H1 (cell line): Measurements from ENCODE around the gene NEURL4. TPM values are rescaled to one million over a fixed set of nuclear protein-coding genes. Genes with fewer than 3 reads are reported as not detected.

Experiments used
- CTCF ChIA-PET: fragments of 300-600 bp; sonication (Branson Sonifier 250); formaldehyde crosslinking; loops from one replicate; lab custom pipeline; 2021; ENCODE audit not compliant: partially characterized antibody; lab: Charles Lee
- POLR2A ChIA-PET: fragments of 300-600 bp; sonication (Branson Sonifier 250); formaldehyde crosslinking; loops from one replicate; lab custom pipeline; 2021; ENCODE audit warnings: inconsistent platforms; ENCODE audit not compliant: partially characterized antibody; lab: Charles Lee
- DNase-seq, 2 experiments: peaks; one replicate each; pipeline versions ENCODE4 v3.0.0 to v3.0.0-alpha.2; 2010 to 2022; ENCODE audit warnings: low spot score in 2 of 2, low read depth in 1 of 2, mixed read lengths in 1 of 2
- FAIRE-seq: peaks from 2 replicates; lab custom pipeline; 2011; peaks lifted over from hg19 to GRCh38; lab: Jason Lieb, UNC
- H2AFZ ChIP-seq: 2 replicates; pipeline ENCODE4 v1.8.1; 2012; ENCODE audit warnings: low read length, inconsistent platforms
- H2AK5ac ChIP-seq: 2 replicates; pipeline ENCODE4 v1.6.1; 2013; ENCODE audit warnings: low read depth, low read length
- H2BK120ac ChIP-seq: replicated peaks from 2 replicates; pipeline ENCODE3; 2013; ENCODE audit warnings: low read depth, low read length, inconsistent platforms
- H2BK12ac ChIP-seq: 2 replicates; pipeline ENCODE4 v1.6.1; 2013; ENCODE audit warnings: low read depth, low read length
- H2BK15ac ChIP-seq: 2 replicates; pipeline ENCODE4 v1.6.1; 2013; ENCODE audit warnings: low read length
- H2BK20ac ChIP-seq: 2 replicates; pipeline ENCODE4 v1.6.1; 2013; ENCODE audit warnings: low read length
- H2BK5ac ChIP-seq: 2 replicates; pipeline ENCODE4 v1.6.1; 2013; ENCODE audit warnings: low read depth, low read length
- H3K14ac ChIP-seq: 2 replicates; pipeline ENCODE4 v1.6.1; 2013; ENCODE audit warnings: inconsistent platforms; ENCODE audit not compliant: insufficient read length
- H3K18ac ChIP-seq: 2 replicates; pipeline ENCODE4 v1.6.1; 2013; ENCODE audit warnings: low read length; ENCODE audit errors: extremely low read depth
- H3K23ac ChIP-seq: 2 replicates; pipeline ENCODE4 v1.6.1; 2013; ENCODE audit warnings: inconsistent platforms; ENCODE audit not compliant: insufficient read length
- H3K23me2 ChIP-seq: 2 replicates; pipeline ENCODE4 v1.6.1; 2013; ENCODE audit warnings: low read depth, low read length
- H3K27ac ChIP-seq: 2 replicates; pipeline ENCODE4 v1.6.1; 2011; ENCODE audit warnings: low read depth, low read length, inconsistent platforms
- H3K27me3 ChIP-seq, 4 experiments: replicated peaks in 1 of 4; 1 replicate in 1 of 4; 2 replicates in 3 of 4; pipeline versions ENCODE4 v1.6.1 to v1.8.1; 2011 to 2013; ENCODE audit warnings: low read length in 3 of 4, mild to moderate bottlenecking in 3 of 4, inconsistent platforms in 2 of 4, mixed read lengths in 2 of 4, moderate library complexity in 1 of 4; ENCODE audit not compliant: control insufficient read depth in 3 of 4, insufficient read depth in 3 of 4; ENCODE audit errors: extremely low read depth in 1 of 4
- H3K36me3 ChIP-seq, 4 experiments: 2 replicates each; pipeline versions ENCODE4 v1.6.1 to v1.8.1; 2011 to 2013; ENCODE audit warnings: mild to moderate bottlenecking in 4 of 4, low read length in 3 of 4, moderate library complexity in 2 of 4, control low read depth in 1 of 4, inconsistent platforms in 1 of 4; ENCODE audit not compliant: insufficient read depth in 4 of 4, control insufficient read depth in 2 of 4
- H3K4ac ChIP-seq: replicated peaks from 2 replicates; pipeline ENCODE3; 2013; ENCODE audit warnings: low read length, low read depth, mixed read lengths, inconsistent platforms; ENCODE audit not compliant: insufficient read length
- H3K4me1 ChIP-seq, 4 experiments: replicated peaks in 1 of 4; 1 replicate in 1 of 4; 2 replicates in 3 of 4; pipeline versions ENCODE4 v1.6.1 to v1.8.1; 2011 to 2013; ENCODE audit warnings: low read length in 3 of 4, inconsistent platforms in 2 of 4, mixed read lengths in 1 of 4; ENCODE audit not compliant: insufficient read depth in 4 of 4, control insufficient read depth in 3 of 4
- H3K4me2 ChIP-seq, 2 experiments: 2 replicates each; pipeline versions ENCODE4 v1.6.1 to v1.8.1; 2011 to 2013; ENCODE audit warnings: low read depth in 2 of 2, low read length in 2 of 2, control low read depth in 1 of 2, inconsistent platforms in 1 of 2, mild to moderate bottlenecking in 1 of 2; ENCODE audit not compliant: insufficient read depth in 1 of 2
- H3K4me3 ChIP-seq, 4 experiments: fragments of 200-600, 300-600 bp in 1 of 4; sonication (generic), shearing (Covaris generic), sonication (Bioruptor Twin) in 1 of 4; 2 replicates each; pipeline versions ENCODE4 v1.5.1 to v1.8.1; 2011 to 2016; ENCODE audit warnings: low read length in 4 of 4, low read depth in 3 of 4, control low read depth in 2 of 4, inconsistent platforms in 2 of 4, mild to moderate bottlenecking in 2 of 4, mixed read lengths in 1 of 4, moderate library complexity in 1 of 4; ENCODE audit not compliant: insufficient read depth in 2 of 4; ENCODE audit errors: extremely low read depth in 1 of 4
- H3K56ac ChIP-seq: replicated peaks from 2 replicates; pipeline ENCODE3; 2013; ENCODE audit warnings: low read depth, mild to moderate bottlenecking, mixed read lengths, low read length, inconsistent platforms; ENCODE audit not compliant: insufficient read length
- H3K79me1 ChIP-seq: 2 replicates; pipeline ENCODE4 v1.6.1; 2013; ENCODE audit warnings: low read depth, low read length, control low read depth
- H3K79me2 ChIP-seq, 2 experiments: 2 replicates each; pipeline versions ENCODE4 v1.6.1 to v1.8.1; 2012 to 2013; ENCODE audit warnings: low read length in 2 of 2, mild to moderate bottlenecking in 2 of 2, inconsistent platforms in 1 of 2; ENCODE audit not compliant: insufficient read depth in 2 of 2, control insufficient read depth in 1 of 2
- H3K9ac ChIP-seq, 4 experiments: replicated peaks in 1 of 4; 1 replicate in 1 of 4; 2 replicates in 3 of 4; pipeline versions ENCODE4 v1.6.1 to v1.8.1; 2011 to 2013; ENCODE audit warnings: low read depth in 3 of 4, low read length in 3 of 4, control low read depth in 2 of 4, mild to moderate bottlenecking in 2 of 4, moderate library complexity in 2 of 4, inconsistent platforms in 1 of 4; ENCODE audit errors: extremely low read depth in 1 of 4
- H3K9me3 ChIP-seq, 2 experiments: 2 replicates each; pipeline versions ENCODE4 v1.6.1 to v1.8.1; 2012 to 2013; ENCODE audit warnings: mild to moderate bottlenecking in 2 of 2, moderate library complexity in 2 of 2, control low read depth in 1 of 2, inconsistent platforms in 1 of 2, low read depth in 1 of 2, low read length in 1 of 2, mixed read lengths in 1 of 2; ENCODE audit not compliant: insufficient read depth in 2 of 2
- H4K20me1 ChIP-seq, 2 experiments: replicated peaks in 1 of 2; 2 replicates each; pipeline versions ENCODE3 to v1.8.1; 2011 to 2013; ENCODE audit warnings: inconsistent platforms in 2 of 2, low read length in 2 of 2, mild to moderate bottlenecking in 1 of 2; ENCODE audit not compliant: insufficient read depth in 2 of 2, control insufficient read depth in 1 of 2
- H4K5ac ChIP-seq: 2 replicates; pipeline ENCODE4 v1.6.1; 2013; ENCODE audit warnings: low read length, low read depth, mixed read lengths, inconsistent platforms; ENCODE audit not compliant: insufficient read length
- H4K8ac ChIP-seq: 2 replicates; pipeline ENCODE4 v1.8.0; 2013; ENCODE audit warnings: mild to moderate bottlenecking, moderate library complexity, low read length, inconsistent platforms; ENCODE audit not compliant: insufficient read depth; ENCODE audit errors: extremely low read depth
- H4K91ac ChIP-seq: replicated peaks from 2 replicates; pipeline ENCODE3; 2013; ENCODE audit warnings: low read length, mixed read lengths, inconsistent platforms; ENCODE audit not compliant: insufficient read length
- ATF3 ChIP-seq: IDR thresholded peaks from 2 replicates; pipeline ENCODE4 v1.6.1; 2011; ENCODE audit warnings: low read depth, mild to moderate bottlenecking, low read length; ENCODE audit not compliant: insufficient read depth
- KDM5A ChIP-seq: fragments of 200-600 bp; IDR thresholded peaks from 2 replicates; pipeline ENCODE4 v1.7.1; 2012; ENCODE audit warnings: mild to moderate bottlenecking, low read length, inconsistent platforms, mixed read lengths
- MAFK ChIP-seq: IDR thresholded peaks from 2 replicates; pipeline ENCODE4 v1.6.1; 2012; ENCODE audit warnings: low read depth, mild to moderate bottlenecking, improper control_type of control experiment, low read length
- POLR2AphosphoS5 ChIP-seq: IDR thresholded peaks from 2 replicates; pipeline ENCODE4 v1.6.1; 2011; ENCODE audit warnings: low read depth, low read length
- RNF2 ChIP-seq: fragments of 200-900, 300-1000 bp; sonication (generic); IDR thresholded peaks from 2 replicates; pipeline ENCODE4 v1.7.1; 2016; ENCODE audit warnings: borderline replicate concordance, low read depth, mild to moderate bottlenecking, antibody characterized with exemption, low read length; ENCODE audit not compliant: poor library complexity, severe bottlenecking; ENCODE audit errors: missing control alignments
- WGBS, 2 experiments: shearing (Covaris generic) in 1 of 2; methylation state at CpG; one replicate each; pipeline versions ENCODE4 v1.1.6 to v1.1.7; 2013 to 2015; ENCODE audit warnings: low lambda C conversion rate in 2 of 2, mixed read lengths in 2 of 2, inconsistent platforms in 1 of 2, low coverage in 1 of 2, missing lambda C conversion rate in 1 of 2; ENCODE audit not compliant: insufficient replicate concordance in 2 of 2, insufficient coverage in 1 of 2, insufficient read length in 1 of 2; ENCODE audit errors: extremely low coverage in 1 of 2, missing lambda C conversion rate in 1 of 2; 5-methylcytosine and 5-hydroxymethylcytosine counted together
- polyA plus RNA-seq, 7 experiments: library from polyadenylated mRNA; depleted of rRNA in 3 of 7; stranded (reverse) in 5 of 7; unstranded in 2 of 7; fragments of >200 nt in 5 of 7; fragments of 200-250 nt in 2 of 7; gene quantifications; 1 replicate in 5 of 7; 2 replicates in 1 of 7; 4 replicates in 1 of 7; pipeline versions ENCODE4 v1.2.1 to v1.2.3, GENCODE V29; 2011 to 2013; ENCODE audit warnings: missing spikeins in 2 of 7, mixed read lengths in 2 of 7
- total RNA-seq: library from RNA; stranded (reverse); fragmentation: NEBNext Ultra II Directional; extraction: Animal tissue kit (Norgen Biotek cat#: 25700); gene quantifications from 2 replicates; pipeline ENCODE4 v1.2.1, GENCODE V29; 2021

Gene NEURL4
- total and polyA plus RNA-seq, 2 of the 8 experiments (the other 6 are each of a cell fraction or from before 2014, with no cell fraction given), result 29.6 to 46.8 TPM

DNA sequence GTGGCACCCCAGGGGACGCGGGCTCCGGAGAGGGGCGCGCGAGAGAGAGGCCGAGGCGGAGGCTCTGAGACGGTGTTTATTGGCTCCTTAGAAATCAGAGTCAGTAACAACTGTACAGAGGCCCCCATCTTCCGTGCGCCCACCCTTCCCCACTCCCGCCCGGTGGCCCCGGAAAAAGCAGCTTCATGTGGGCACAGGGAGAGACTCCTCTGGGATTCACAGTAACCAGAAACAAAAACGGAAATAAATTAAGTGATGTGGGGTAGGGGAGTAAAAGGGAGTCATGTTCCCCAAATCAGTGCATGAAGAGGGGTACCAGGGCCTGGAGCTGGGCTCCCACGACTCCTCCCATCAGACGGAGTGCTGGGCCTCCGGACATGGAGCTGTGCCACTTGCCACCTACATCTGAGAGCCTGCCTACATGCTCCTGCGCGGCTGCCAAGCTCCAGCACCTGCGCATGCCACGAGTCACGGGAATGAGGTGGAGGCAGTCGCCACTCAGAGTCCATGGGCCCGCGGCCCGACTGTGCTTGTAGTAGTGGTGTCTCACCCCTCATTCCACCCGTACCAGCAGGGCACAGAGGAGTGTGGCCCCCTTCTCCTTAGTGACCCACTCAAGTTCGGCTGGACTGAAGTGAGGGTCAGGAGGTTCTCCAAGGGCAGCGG lies 13.4 kb downstream of the NEURL4 start:
- CTCF ChIA-PET, result interaction anchor here (0.6 to 3.0 kb wide), 5 partner anchors 9 to 300 kb away, joined by 3 to 17 read pairs (median 4); partner anchors contain the start of gene SLC2A4

More for the DNA sequence above, 13.4 kb downstream of the NEURL4 start:
- Histone ChIP-seq H3K23ac (no peak overlapping the region), H2BK20ac (no peak overlapping the region), H3K4me2 (peak overlapping the region; percentile 67 to 91), H4K5ac (peak overlapping the region; percentile 51), H3K79me1 (peaks cover 4% of the 10 kb centered on the region; the same call in 1 of the 2 replicates), H2AK5ac (no peak overlapping the region), H3K23me2 (no peaks in the 10 kb centered on the region; the same call in 1 of the 2 replicates), H2BK120ac (no peak overlapping the region), H3K27ac (peak overlapping the region; percentile 61; the same call in 1 of the 2 replicates), H4K8ac (peak overlapping the region; percentile 97; the same call in 1 of the 2 replicates), H3K4ac (peak overlapping the region; percentile 83), H3K36me3 (peaks cover 24 to 58% (median 40%) of the 10 kb centered on the region in 4 experiments), H3K4me3 (peak overlapping the region; percentile 55 to 95 (median 70)), H3K79me2 (peaks cover 0 to 16% of the 10 kb centered on the region in 2 experiments; a peak in 2 of 4 replicates), H4K20me1 (peaks cover 10 to 12% of the 10 kb centered on the region in 2 experiments), H3K9ac (peak overlapping the region; percentile 39 to 89 (median 68); a peak in 6 of 7 replicates), H3K4me1 (peaks cover 0 to 5% (median 3%) of the 10 kb centered on the region in 4 experiments; a peak in 4 of 7 replicates), H3K18ac (no peak overlapping the region; the same call in 1 of the 2 replicates), H2BK12ac (no peak overlapping the region), H4K91ac (peak overlapping the region; percentile 23), H2BK5ac (no peak overlapping the region; the same call in 1 of the 2 replicates), H3K14ac (no peak overlapping the region), H2BK15ac (no peak overlapping the region), H3K9me3 (no peaks in the 10 kb centered on the region), H2AFZ (no peak overlapping the region), H3K56ac (peak overlapping the region; percentile 40), H3K27me3 (no peaks in the 10 kb centered on the region)
- FAIRE-seq (no peak), DNase-seq (no peak)
- 0 out of 2 replicates have a peak, but pooled peaks have one; percentile 13 for TF ChIP-seq POLR2AphosphoS5
- no peak for TF ChIP-seq RNF2
- no peak for TF ChIP-seq KDM5A
- no peak for TF ChIP-seq MAFK
- TF ChIP-seq ATF3, result no peak
- WGBS, 2 experiments, result 74% methylated on average over 18 of the region's 30 CpGs; no CpG with 5 or more reads in 1 of the 2 experiments
- POLR2A ChIA-PET, result interaction anchor here (0.6 to 11.3 kb wide), 24 partner anchors 10 to 258 kb away, joined by 3 to 223 read pairs (median 7); partner anchors contain the start of genes ACADVL, ACAP1, CLDN7 and DLG4
